Measurements from ENCODE around the gene FGD3.

The FGD3 gene

GRCh38 chr9:93049491-93049890, 102.2 kb downstream of the FGD3 start:
- no peak for DNase-seq

GRCh38 chr9:93050231-93050630, 102.9 kb downstream of the FGD3 start:
- DNase-seq, result no peak

GRCh38 chr9:93051680-93052089, 104.4 kb downstream of the FGD3 start:
- no peak for DNase-seq

DNA sequence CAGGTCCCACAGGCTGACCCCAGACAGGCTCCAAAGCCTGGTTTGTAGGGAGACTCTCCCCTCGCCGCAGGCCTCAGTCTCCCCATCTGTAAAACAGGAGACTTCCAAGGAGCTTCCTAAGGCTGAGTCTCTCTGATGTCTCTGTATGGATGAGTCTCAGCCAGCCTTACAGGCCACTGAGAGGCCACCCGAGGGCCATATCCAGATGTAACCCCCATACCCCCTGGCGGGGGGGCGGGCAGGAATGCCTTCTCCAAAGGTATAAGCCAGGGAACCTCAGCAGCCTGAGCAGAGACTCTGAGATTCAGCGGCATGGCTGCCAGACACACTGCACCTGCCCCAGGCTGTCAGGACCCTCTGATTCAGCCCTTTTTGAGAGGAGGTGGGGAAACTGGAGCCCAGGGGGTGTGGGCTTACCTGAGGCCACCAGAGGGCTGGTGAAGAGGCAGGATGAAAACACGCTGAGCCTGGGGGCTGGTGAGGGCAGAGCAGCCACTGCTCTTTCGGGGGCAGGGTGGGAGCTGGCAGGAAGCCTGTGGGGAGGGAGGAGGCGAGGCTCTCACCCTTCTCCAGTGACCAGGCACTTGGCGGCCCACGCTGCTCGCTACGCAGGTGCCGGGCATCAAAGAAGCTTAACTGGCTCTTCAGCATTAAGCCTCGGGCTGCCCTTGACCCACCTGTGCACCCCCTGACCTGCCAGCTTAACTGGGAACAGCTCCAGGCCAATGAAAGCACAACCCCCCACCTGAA, 105.6 kb downstream of the FGD3 start:
- DNase-seq, result no peak

- no peak for DNase-seq
Measured at GRCh38 chr9:93053781-93054331, 106.5 kb downstream of the FGD3 start.

GRCh38 chr9:93054758-93055704, 107.7 kb downstream of the FGD3 start:
- DNase-seq, result no peak

DNA sequence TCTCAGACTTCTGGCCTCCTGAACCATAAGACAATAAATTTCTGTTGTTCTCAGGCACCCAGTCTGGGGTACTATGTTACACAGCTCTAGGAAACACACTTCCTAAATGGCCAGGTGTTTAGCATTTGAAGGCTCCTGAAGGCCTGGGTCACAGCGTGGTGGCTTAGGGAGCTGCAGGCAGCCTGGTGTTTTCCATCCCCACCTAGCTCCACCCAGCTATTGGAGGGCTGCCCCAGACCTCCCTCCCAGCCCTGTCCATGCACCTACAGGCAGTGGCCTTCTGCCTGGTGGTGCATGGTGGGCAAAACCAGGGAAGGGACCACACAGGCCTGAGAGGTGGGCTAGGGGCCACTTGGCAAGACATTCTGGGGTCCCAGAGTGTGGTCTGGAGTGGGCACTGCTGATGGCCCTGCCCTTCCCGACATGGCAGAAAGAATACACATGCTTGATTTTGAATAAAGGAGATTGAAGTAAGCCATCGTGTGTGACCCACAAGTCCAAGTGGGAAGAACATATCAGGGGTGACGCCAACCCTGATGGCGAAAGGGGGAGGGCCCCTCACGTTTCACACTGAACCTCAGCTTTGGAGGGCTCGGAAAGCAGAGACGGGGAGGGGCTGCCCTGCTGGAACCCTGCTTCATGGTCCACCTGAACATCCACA, 109.8 kb downstream of the FGD3 start:
- DNase-seq, result no peak

DNA sequence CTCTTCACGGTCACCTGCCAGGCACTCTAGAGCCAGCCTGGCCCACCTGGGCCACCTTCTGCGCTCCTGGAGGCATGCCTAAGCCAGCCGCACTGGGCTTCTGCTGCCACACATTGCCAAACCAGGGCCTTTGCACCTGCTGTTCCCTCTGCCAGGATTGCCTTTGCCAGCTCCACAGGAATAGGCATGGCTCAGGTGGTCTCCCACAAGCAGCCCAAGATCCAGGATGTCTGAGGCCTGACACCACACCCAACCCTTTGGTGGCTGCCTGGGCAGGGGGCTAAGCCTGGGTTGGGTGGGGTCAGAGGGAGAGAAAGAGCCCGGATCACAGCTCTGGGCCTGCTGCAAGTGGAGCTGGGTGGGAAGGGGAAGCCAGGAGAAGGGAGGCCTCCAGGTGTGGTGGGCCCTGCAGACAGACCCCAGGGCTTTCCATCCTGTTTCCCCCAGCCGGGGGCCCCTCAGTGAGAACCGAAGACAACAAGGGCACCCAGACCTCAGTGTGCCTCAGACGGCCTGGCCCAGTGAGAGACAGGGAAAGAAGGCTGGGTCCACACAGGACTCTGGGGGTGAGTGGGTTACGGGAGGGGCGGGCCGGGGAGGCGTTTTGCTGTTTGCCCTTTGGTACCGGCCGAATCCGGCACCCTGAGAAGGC, 110.5 kb downstream of the FGD3 start:
- DNase-seq, result no peak

GRCh38 chr9:93058355-93059010, 111.2 kb downstream of the FGD3 start, which contains the start of gene SUSD3:
TSS of gene SUSD3 (plus strand) at chr9:93058701. CDS start at chr9:93058743, 42 bp downstream.
- peak in 11 of 56 donors; percentile 8 to 60 (median 28) for DNase-seq

DNA sequence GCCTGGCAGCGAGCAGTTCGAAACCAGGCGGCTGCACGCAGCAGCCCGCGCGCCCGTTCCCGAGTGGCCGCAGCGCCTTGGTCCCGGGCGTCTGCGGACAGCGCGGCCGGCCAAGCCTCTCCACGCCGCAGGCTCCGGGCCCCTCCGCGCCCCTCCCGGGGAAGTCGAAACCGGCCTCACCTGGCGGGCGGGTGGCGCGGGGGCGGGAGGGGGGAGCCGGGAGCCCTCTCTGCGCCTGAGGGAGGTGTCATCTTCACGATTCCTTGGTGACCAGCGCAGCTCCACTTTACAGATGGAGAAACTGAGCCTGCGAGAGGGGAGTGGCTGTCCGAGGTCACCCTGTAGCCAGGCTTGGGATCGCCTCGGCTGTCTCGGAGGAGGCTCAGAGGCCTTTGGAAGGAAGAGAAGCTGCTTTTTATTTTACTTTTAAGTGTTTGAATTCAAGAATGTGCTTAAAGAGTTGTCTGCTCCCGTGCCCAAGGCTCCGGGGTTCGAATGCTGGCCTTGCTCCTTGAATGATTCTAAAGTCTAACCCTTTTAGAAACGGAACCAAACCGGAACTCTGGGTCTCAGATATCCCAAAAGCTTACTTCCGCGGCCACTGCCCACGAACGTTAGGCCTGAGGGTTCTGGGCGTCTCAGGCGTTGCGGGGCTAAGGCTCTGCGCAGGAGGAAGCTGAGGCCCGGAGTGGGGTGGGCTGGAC, 111.8 kb downstream of the FGD3 start:
- DNase-seq, result peak in 3 of 56 donors; percentile 19 to 33 (median 29)

- DNase-seq, result no peak
Measured at GRCh38 chr9:93059715-93060578, 112.6 kb downstream of the FGD3 start.

- DNase-seq, result no peak
Measured at GRCh38 chr9:93060746-93061259, 113.5 kb downstream of the FGD3 start.

DNA sequence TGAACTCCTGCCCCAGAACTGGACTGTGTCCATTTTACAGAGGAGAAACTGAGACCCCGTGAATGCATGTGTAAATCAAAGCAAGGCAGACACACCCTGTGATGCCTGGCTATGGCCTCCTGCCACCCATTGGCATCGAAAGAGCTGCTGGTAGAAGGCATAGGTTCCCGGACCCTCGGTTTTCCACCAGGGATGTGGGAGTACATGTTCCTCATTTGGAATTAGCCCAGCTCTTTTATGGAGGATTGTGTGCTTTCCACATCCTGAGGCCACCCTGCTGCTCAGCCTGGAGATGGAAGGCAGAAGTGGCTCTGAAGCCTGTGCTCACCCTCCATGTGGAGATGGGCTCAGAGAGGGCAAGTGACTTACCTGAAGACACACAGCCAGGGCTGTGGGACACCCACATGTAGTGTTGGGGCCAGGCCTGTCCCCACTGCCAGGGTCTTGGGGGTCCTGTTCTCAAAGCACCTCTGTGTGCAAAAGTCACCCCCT, 114.0 kb downstream of the FGD3 start:
- no peak for DNase-seq

DNA sequence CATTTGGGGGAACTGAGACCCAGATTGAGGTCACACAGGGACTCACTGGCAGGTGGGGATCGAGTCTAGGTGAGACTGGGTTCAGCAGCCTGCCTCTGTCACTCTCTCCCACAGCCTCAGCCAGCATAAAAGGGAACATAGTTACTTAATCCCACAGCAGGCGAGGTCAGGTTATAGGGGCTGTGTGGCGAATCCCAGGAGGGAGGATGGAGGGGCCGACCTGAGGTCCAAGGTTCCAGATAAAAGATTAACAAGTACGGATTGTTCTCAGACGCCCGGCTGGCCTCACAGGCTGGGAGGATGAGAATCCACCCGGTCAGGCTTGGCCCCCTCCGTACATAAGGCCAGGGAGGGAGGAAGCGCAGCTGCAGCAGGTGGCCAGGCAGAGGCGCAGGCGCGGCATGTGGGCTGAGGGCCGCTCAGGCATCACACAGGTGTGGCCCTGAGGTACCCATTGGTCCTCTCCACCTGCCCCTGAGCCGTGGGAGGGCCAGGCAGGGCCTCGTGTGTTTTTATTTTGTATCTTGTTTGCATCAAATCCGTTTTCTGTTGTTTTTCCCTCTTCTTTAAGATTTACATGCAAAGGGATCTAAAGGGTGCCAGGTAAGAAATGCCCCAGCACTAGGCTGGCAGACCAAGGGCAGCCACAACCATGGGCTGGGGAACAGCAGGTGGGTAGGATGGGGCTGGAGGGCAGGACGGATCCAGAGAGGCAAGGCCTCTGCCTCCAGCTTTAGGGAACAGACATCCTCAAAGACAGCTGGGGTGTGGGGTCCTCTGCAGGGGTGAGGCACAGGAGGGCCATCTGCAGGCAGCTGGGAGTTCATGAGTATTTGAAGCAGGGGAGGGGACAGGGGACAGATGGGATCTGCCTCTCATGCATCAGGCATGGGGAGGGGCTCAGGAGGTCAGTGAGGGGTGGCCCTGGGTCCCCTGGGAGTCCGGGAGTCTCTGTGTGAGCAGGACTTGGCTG, 114.8 kb downstream of the FGD3 start:
- no peak for DNase-seq

DNA sequence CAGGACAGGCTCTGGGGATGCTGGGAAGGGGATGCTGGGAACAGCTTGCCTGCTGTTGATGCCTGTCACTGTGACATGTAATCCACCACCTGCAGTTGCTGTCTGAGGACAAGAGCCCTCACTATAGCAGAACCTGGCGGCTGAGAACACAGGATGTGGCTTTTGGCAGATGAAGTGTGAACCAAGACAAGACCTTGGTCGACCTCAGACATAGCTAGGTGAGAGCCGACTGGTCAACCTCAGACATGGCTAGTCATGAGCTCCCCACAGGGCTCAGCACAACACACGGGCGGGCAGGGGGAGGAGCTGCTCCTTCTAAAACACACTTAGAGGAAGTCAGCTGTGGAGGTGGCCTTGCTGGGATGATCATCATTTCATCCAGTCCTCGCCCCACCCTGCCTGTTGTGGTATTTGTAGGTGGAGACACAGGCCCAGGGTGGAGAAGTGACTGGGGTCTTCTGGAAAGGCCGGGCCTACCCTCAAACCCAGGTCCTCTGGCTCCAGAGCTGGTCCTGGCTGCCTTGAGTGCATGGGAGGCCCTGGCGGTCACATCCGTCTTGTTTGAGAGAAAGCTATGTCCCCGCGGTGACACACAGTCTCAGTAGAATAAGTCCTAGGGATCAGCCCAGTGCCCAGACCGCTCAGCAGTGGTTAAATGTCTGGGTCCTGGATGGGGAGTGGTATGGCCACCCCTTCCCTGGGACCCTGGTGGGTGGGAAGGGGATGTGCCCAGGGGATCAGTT, 117.2 kb downstream of the FGD3 start:
- peak in 2 of 56 donors; percentile 8 to 27 for DNase-seq

DNA sequence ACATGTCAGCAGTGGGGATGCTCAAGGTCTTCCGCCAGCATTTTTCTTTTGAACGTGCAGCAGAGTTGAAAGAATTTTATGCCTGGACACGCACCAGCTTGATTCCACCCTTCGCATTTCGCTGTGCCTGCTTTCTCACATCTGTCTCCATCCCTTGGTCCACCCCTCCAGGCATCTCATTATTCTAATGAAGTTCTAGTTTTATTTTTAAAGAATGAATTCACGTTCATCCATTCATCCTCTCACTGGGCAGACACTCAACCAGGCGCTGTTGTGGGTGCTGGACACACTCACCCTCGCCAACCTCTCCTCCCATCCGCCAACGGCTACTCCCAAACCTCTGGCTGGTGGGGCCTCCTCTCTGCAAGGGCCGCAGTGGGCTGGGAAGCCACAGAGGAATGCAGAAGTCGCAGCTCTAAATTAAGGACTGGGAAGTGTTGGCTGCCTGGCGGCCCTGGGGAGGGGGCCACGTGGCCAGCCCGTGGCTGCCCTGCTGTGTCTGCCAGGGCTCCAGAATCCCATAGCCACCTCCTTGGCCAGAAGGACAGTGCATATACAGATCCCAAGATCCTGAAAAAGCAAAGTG, 117.9 kb downstream of the FGD3 start:
- peak in 21 of 56 donors; percentile 12 to 64 (median 25) for DNase-seq
